Stimulated activated naive CD8-positive, alpha-beta T cell treated with anti-CD3 and anti-CD28 coated beads, Interleukin-15, amount 100 ng/mL, for 72 hours (primary cell): Measurements from ENCODE around the gene FAM13B.
"Not testable (repeated sequence)": the region's sequence is repeated elsewhere in the genome, so short reads cannot be mapped to it uniquely, and the experiment has no call there.

Source experiments
- ATAC-seq: fragments of 150-1000 bp; cut with Tn5 transposase; 2 replicates; pipeline ENCODE4 v1.10.0; 2021; ENCODE audit warnings: mild to moderate bottlenecking, moderate library complexity
- DNase-seq, 2 donors: peaks; one replicate each; pipeline ENCODE4 v3.0.0; 2021 to 2022
- H3K27ac Mint-ChIP-seq, 2 donors: one replicate each; pipeline ENCODE4 v1.8.0; 2022; ENCODE audit warnings: mild to moderate bottlenecking in 2 of 2, mixed read lengths in 2 of 2, moderate library complexity in 2 of 2
- H3K27me3 Mint-ChIP-seq: one replicate; pipeline ENCODE4 v1.8.0; 2022; ENCODE audit warnings: mixed read lengths
- H3K4me1 Mint-ChIP-seq: one replicate; pipeline ENCODE4 v1.8.0; 2022; ENCODE audit warnings: mild to moderate bottlenecking, mixed read lengths
- H3K4me3 Mint-ChIP-seq, 2 donors: one replicate each; pipeline ENCODE4 v1.8.0; 2022; ENCODE audit warnings: mild to moderate bottlenecking in 2 of 2, mixed read lengths in 2 of 2, moderate library complexity in 1 of 2
- H3K9me3 Mint-ChIP-seq, 2 donors: one replicate each; pipeline ENCODE4 v1.8.0; 2022; ENCODE audit warnings: mixed read lengths in 2 of 2

FAM13B gene

GRCh38 chr5:138045283-138045682 is 12.4 kb upstream of the FAM13B start:
- not testable (repeated sequence) for H3K4me3 Mint-ChIP-seq, DNase-seq, H3K27me3 Mint-ChIP-seq, H3K9me3 Mint-ChIP-seq, H3K4me1 Mint-ChIP-seq, H3K27ac Mint-ChIP-seq, ATAC-seq

- H3K27ac Mint-ChIP-seq, result no peak overlapping the region
- no peak for ATAC-seq
- H3K4me3 Mint-ChIP-seq, result no peak overlapping the region
- H3K4me1 Mint-ChIP-seq, result peaks cover 19% of the 10 kb centered on the region
- H3K27me3 Mint-ChIP-seq, result no peaks in the 10 kb centered on the region
- no peaks in the 10 kb centered on the region for H3K9me3 Mint-ChIP-seq
- no peak for DNase-seq
Measured at GRCh38 chr5:138038826-138039225, 5.9 kb upstream of the FAM13B start.

GRCh38 chr5:138037907-138038633 is 5.2 kb upstream of the FAM13B start:
- Mint-ChIP-seq H3K27me3 (no peaks in the 10 kb centered on the region), H3K4me1 (peaks cover 25% of the 10 kb centered on the region), H3K9me3 (no peaks in the 10 kb centered on the region), H3K27ac (no peak overlapping the region), H3K4me3 (no peak overlapping the region)
- no peak for ATAC-seq
- no peak for DNase-seq

GRCh38 chr5:138037271-138037670 is 4.4 kb upstream of the FAM13B start:
- no peak for ATAC-seq
- Mint-ChIP-seq H3K4me3 (no peak overlapping the region), H3K27ac (peak overlapping the region in 1 of 2 donors; percentile 42), H3K27me3 (no peaks in the 10 kb centered on the region), H3K4me1 (peaks cover 29% of the 10 kb centered on the region), H3K9me3 (no peaks in the 10 kb centered on the region)
- no peak for DNase-seq

- H3K4me3 Mint-ChIP-seq, result peak overlapping the region in 1 of 2 donors; percentile 24
- H3K9me3 Mint-ChIP-seq, result no peaks in the 10 kb centered on the region
Measured at GRCh38 chr5:138035605-138036537, 3.0 kb upstream of the FAM13B start.

GRCh38 chr5:138033907-138034306 is 1.0 kb upstream of the FAM13B start:
- Mint-ChIP-seq H3K27ac (peak overlapping the region in 1 of 2 donors; percentile 89), H3K4me3 (peak overlapping the region; percentile 90 to 97), H3K27me3 (no peaks in the 10 kb centered on the region), H3K9me3 (no peaks in the 10 kb centered on the region), H3K4me1 (peaks cover 62% of the 10 kb centered on the region)
- DNase-seq (no peak), ATAC-seq (no peak)

More at GRCh38 chr5:138035605-138036537, 3.0 kb upstream of the FAM13B start:
- H3K27me3 Mint-ChIP-seq, result no peaks in the 10 kb centered on the region
- ATAC-seq (peak; percentile 74), DNase-seq (peak; percentile 60 to 74)
- H3K4me1 Mint-ChIP-seq, result peaks cover 43% of the 10 kb centered on the region
- no peak overlapping the region for H3K27ac Mint-ChIP-seq

GRCh38 chr5:138033386-138033808 is 518 bp upstream of the FAM13B start:
- ATAC-seq (peak; percentile 4), DNase-seq (no peak)
- peak overlapping the region; percentile 89 to 99 for H3K27ac Mint-ChIP-seq
- H3K27me3 Mint-ChIP-seq, result no peaks in the 10 kb centered on the region
- H3K4me1 Mint-ChIP-seq, result peaks cover 65% of the 10 kb centered on the region
- peak overlapping the region; percentile 90 to 97 for H3K4me3 Mint-ChIP-seq
- no peaks in the 10 kb centered on the region for H3K9me3 Mint-ChIP-seq

GRCh38 chr5:138032028-138032571 is 779 bp downstream of the FAM13B start:
- Mint-ChIP-seq H3K27ac (peak overlapping the region; percentile 89 to 99), H3K4me1 (peaks cover 70% of the 10 kb centered on the region), H3K9me3 (no peaks in the 10 kb centered on the region), H3K27me3 (no peaks in the 10 kb centered on the region), H3K4me3 (peak overlapping the region; percentile 90 to 97)
- ATAC-seq, result peak; percentile 60
- no peak for DNase-seq

GRCh38 chr5:138029944-138030343 is 2.9 kb downstream of the FAM13B start:
- H3K27me3 Mint-ChIP-seq, result no peaks in the 10 kb centered on the region
- peaks cover 71% of the 10 kb centered on the region for H3K4me1 Mint-ChIP-seq
- no peak for DNase-seq
- H3K9me3 Mint-ChIP-seq, result no peaks in the 10 kb centered on the region
- H3K4me3 Mint-ChIP-seq, result peak overlapping the region; percentile 90 to 97
- no peak for ATAC-seq
- H3K27ac Mint-ChIP-seq, result no peak overlapping the region

GRCh38 chr5:138029501-138029900 is 3.4 kb downstream of the FAM13B start:
- Mint-ChIP-seq H3K27ac (peak overlapping the region in 1 of 2 donors; percentile 27), H3K9me3 (no peaks in the 10 kb centered on the region), H3K4me3 (peak overlapping the region; percentile 72 to 90), H3K27me3 (no peaks in the 10 kb centered on the region), H3K4me1 (peaks cover 75% of the 10 kb centered on the region)
- no peak for DNase-seq
- no peak for ATAC-seq

GRCh38 chr5:138028971-138029365 is 3.9 kb downstream of the FAM13B start:
- Mint-ChIP-seq H3K4me3 (peak overlapping the region in 1 of 2 donors; percentile 16), H3K27ac (peak overlapping the region in 1 of 2 donors; percentile 54), H3K27me3 (no peaks in the 10 kb centered on the region), H3K9me3 (no peaks in the 10 kb centered on the region), H3K4me1 (peaks cover 79% of the 10 kb centered on the region)
- DNase-seq, result no peak
- no peak for ATAC-seq

GRCh38 chr5:138028262-138028970 is 4.5 kb downstream of the FAM13B start:
- DNase-seq, H3K27me3 Mint-ChIP-seq, H3K9me3 Mint-ChIP-seq, ATAC-seq: not testable (repeated sequence)
- peaks cover 78% of the 10 kb centered on the region for H3K4me1 Mint-ChIP-seq
- peak overlapping the region in 1 of 2 donors; percentile 16 for H3K4me3 Mint-ChIP-seq
- H3K27ac Mint-ChIP-seq, result peak overlapping the region in 1 of 2 donors; percentile 54

GRCh38 chr5:138026793-138027192 is 6.1 kb downstream of the FAM13B start:
- not testable (repeated sequence) for H3K9me3 Mint-ChIP-seq, H3K27me3 Mint-ChIP-seq, ATAC-seq, DNase-seq, H3K4me3 Mint-ChIP-seq, H3K27ac Mint-ChIP-seq
- peaks cover 83% of the 10 kb centered on the region for H3K4me1 Mint-ChIP-seq

- peaks cover 69% of the 10 kb centered on the region for H3K4me1 Mint-ChIP-seq
- H3K9me3 Mint-ChIP-seq, result no peaks in the 10 kb centered on the region
- H3K27ac Mint-ChIP-seq, result no peak overlapping the region
- no peak for DNase-seq
- no peaks in the 10 kb centered on the region for H3K27me3 Mint-ChIP-seq
- H3K4me3 Mint-ChIP-seq, result no peak overlapping the region
- ATAC-seq, result no peak
Measured at GRCh38 chr5:138025285-138025684, 7.6 kb downstream of the FAM13B start.

GRCh38 chr5:138024117-138024516 is 8.8 kb downstream of the FAM13B start:
- Mint-ChIP-seq H3K4me1 (peaks cover 57% of the 10 kb centered on the region), H3K27me3 (no peaks in the 10 kb centered on the region), H3K4me3 (no peak overlapping the region), H3K9me3 (no peaks in the 10 kb centered on the region), H3K27ac (no peak overlapping the region)
- DNase-seq (no peak), ATAC-seq (no peak)
